ENCODE results near the gene DLGAP1. TPM values are rescaled to one million over a fixed set of nuclear protein-coding genes. Genes with fewer than 3 reads are reported as not detected.

DLGAP1 gene
- total RNA-seq, 1 experiment from 2014 or later, result 0.39 TPM

- ATAC-seq (no peak), DNase-seq (ENCODE audit: low read depth, low spot score) (no peak)
- no peak overlapping the region for H3K4me3 ChIP-seq (replicated peaks in 1 of 2; ENCODE audit: low read depth in 1 of 2, low read length in 2 of 2)
- no peaks in the 10 kb centered on the region for H3K4me1 ChIP-seq (ENCODE audit: control insufficient read depth in 1 of 2, insufficient read depth in 2 of 2, low read length in 2 of 2)
- H3K9me3 ChIP-seq (ENCODE audit: control insufficient read depth in 1 of 2, insufficient read depth in 1 of 2, low read depth in 1 of 2, low read length in 2 of 2), result no peaks in the 10 kb centered on the region
- H3K27me3 ChIP-seq (ENCODE audit: insufficient read depth, low read length), result no peaks in the 10 kb centered on the region
- no peak overlapping the region for H3K27ac ChIP-seq (ENCODE audit: low read depth, low read length)
- no peak overlapping the region for H3K4me2 ChIP-seq (ENCODE audit: low read length)
- intact Hi-C loops (cut with micrococcal nuclease), result no loop called here
- ChIA-PET CTCF (no interaction called here), RAD21 (ENCODE audit: low non-redundant PET in 1 of 2, low total read pairs in 2 of 2, uncharacterized antibody in 2 of 2, unreplicated experiment in 2 of 2) (no interaction called here), POLR2A (no interaction called here)
- no TSS peak for BruUV-seq (replicated peaks)
- TF ChIP-seq CBX3 (IDR thresholded peaks at IDR 0.05; ENCODE audit: low read depth) (no peak), EZH2phosphoT487 (IDR thresholded peaks at IDR 0.05; ENCODE audit: borderline replicate concordance) (no peak), EZH2 (IDR thresholded peaks at IDR 0.05) (no peak), SRF (IDR thresholded peaks at IDR 0.05; ENCODE audit: low read depth) (no peak), ELF1 (IDR thresholded peaks at IDR 0.05; ENCODE audit: borderline replicate concordance, low read depth) (no peak), CTCF (IDR thresholded peaks at IDR 0.05 in 2 of 3, conservative IDR thresholded peaks at IDR 0.05 in 1 of 3; ENCODE audit: borderline replicate concordance in 1 of 3, insufficient read depth in 1 of 3, low read depth in 2 of 3, low read length in 2 of 3) (no peak), YY1 (IDR thresholded peaks at IDR 0.05; ENCODE audit: extremely low read depth, insufficient replicate concordance, low read depth, low read length) (no peak), TCF7L2 (IDR thresholded peaks at IDR 0.05; ENCODE audit: borderline replicate concordance, extremely low read depth, insufficient read depth, insufficient read length) (no peak), ZBTB33 (IDR thresholded peaks at IDR 0.05; ENCODE audit: extremely low read depth, insufficient replicate concordance, low read length) (no peak), FOSL1 (IDR thresholded peaks at IDR 0.05; ENCODE audit: low read depth) (no peak), POLR2A (IDR thresholded peaks at IDR 0.05; ENCODE audit: borderline replicate concordance, extremely low read depth, insufficient read depth, insufficient read length) (no peak), POLR2AphosphoS5 (IDR thresholded peaks at IDR 0.05; ENCODE audit: low read depth, low read length) (no peak), SIN3A (IDR thresholded peaks at IDR 0.05; ENCODE audit: low read depth) (no peak), ATF3 (IDR thresholded peaks at IDR 0.05) (no peak), CEBPB (IDR thresholded peaks at IDR 0.05; ENCODE audit: low read depth) (no peak), EGR1 (IDR thresholded peaks at IDR 0.05; ENCODE audit: low read depth) (no peak), MAX (IDR thresholded peaks at IDR 0.05) (no peak), SP1 (IDR thresholded peaks at IDR 0.05; ENCODE audit: low read depth) (no peak), ZNF274 (IDR thresholded peaks at IDR 0.05; ENCODE audit: low read depth, low read length) (no peak), ZFX (IDR thresholded peaks at IDR 0.05) (no peak)
- no peaks in the 10 kb centered on the region for H4K20me1 ChIP-seq (ENCODE audit: insufficient read depth)
- H3K79me2 ChIP-seq (ENCODE audit: insufficient read depth, low read length), result no peaks in the 10 kb centered on the region
- H3K9me2 ChIP-seq (ENCODE audit: insufficient read depth), result no peaks in the 10 kb centered on the region
- H3K9ac ChIP-seq (ENCODE audit: low read length), result no peak overlapping the region
- no peaks in the 10 kb centered on the region for H3K36me3 ChIP-seq (ENCODE audit: control insufficient read depth in 1 of 2, insufficient read depth in 2 of 2, low read length in 2 of 2)
- no peak overlapping the region for H2AFZ ChIP-seq (ENCODE audit: low read depth, low read length, poor library complexity, severe bottlenecking)
Observed at GRCh38 chr18:3554811-3555427, 900.2 kb downstream of the DLGAP1 start.

Measured in HCT116 (cell line).